Ascending aorta (tissue), 2 donors: ENCODE data around the gene CAPRIN2. TPM values are rescaled to one million over a fixed set of nuclear protein-coding genes. Genes with fewer than 3 reads are reported as not detected.

ENCODE experiments used
- DNase-seq, 2 donors: peaks; one replicate each; pipeline ENCODE4 v3.0.0-alpha.2; 2019; ENCODE audit warnings: low spot score in 2 of 2
- H3K27ac ChIP-seq, 2 donors: fragments of 200-600 bp; sonication (generic); one replicate each; pipeline ENCODE4 v1.5.1; 2016 to 2017; ENCODE audit warnings: mild to moderate bottlenecking in 1 of 2
- H3K27me3 ChIP-seq: fragments of 200-600 bp; sonication (generic); one replicate; pipeline ENCODE4 v1.5.1; 2017
- H3K36me3 ChIP-seq, 2 donors: fragments of 200-600 bp; sonication (generic); one replicate each; pipeline ENCODE4 v1.5.1; 2016
- H3K4me1 ChIP-seq, 2 donors: fragments of 200-600 bp; sonication (generic); one replicate each; pipeline ENCODE4 v1.5.1; 2016 to 2017; ENCODE audit warnings: mild to moderate bottlenecking in 1 of 2
- H3K4me3 ChIP-seq, 2 donors: fragments of 200-600 bp; sonication (generic); one replicate each; pipeline ENCODE4 v1.5.1; 2016 to 2017; ENCODE audit warnings: mild to moderate bottlenecking in 1 of 2
- H3K9me3 ChIP-seq, 2 donors: fragments of 200-600 bp; sonication (generic); one replicate each; pipeline ENCODE4 v1.5.1; 2016
- intact Hi-C: fragments of 100-400 bp; cut with DNase I; formaldehyde crosslinking; loops from one replicate; pipeline ENCODE4 v1.15.1; 2023
- total RNA-seq: library from RNA; depleted of rRNA; stranded (reverse); fragments of >200 nt; gene quantifications from one replicate; pipeline ENCODE4 v1.1.0, GENCODE V29; 2016
- TF ChIP-seq, protein P1 (sequence below), 3 experiments: fragments of 200-600 bp in 2 of 3; fragments of 450-650 bp in 1 of 3; sonication (generic) in 2 of 3; IDR thresholded peaks; one replicate each; pipeline ENCODE4 v1.5.1; 2016 to 2019; ENCODE audit warnings: antibody characterized with exemption in 3 of 3, mild to moderate bottlenecking in 1 of 3, moderate library complexity in 1 of 3

CAPRIN2 gene
- total RNA-seq, 1 donor from 2014 or later, result 20.6 TPM

- TF ChIP-seq, protein P1, sequence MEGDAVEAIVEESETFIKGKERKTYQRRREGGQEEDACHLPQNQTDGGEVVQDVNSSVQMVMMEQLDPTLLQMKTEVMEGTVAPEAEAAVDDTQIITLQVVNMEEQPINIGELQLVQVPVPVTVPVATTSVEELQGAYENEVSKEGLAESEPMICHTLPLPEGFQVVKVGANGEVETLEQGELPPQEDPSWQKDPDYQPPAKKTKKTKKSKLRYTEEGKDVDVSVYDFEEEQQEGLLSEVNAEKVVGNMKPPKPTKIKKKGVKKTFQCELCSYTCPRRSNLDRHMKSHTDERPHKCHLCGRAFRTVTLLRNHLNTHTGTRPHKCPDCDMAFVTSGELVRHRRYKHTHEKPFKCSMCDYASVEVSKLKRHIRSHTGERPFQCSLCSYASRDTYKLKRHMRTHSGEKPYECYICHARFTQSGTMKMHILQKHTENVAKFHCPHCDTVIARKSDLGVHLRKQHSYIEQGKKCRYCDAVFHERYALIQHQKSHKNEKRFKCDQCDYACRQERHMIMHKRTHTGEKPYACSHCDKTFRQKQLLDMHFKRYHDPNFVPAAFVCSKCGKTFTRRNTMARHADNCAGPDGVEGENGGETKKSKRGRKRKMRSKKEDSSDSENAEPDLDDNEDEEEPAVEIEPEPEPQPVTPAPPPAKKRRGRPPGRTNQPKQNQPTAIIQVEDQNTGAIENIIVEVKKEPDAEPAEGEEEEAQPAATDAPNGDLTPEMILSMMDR (IDR thresholded peaks at IDR 0.05), result no peak
- H3K36me3 ChIP-seq, result peaks cover 0 to 46% of the 10 kb centered on the region in 2 donors
These were observed 15.7 kb downstream of the CAPRIN2 start for GRCh38 chr12:30739020-30739419.

GRCh38 chr12:30732954-30733637 is 21.7 kb downstream of the CAPRIN2 start:
- intact Hi-C loops, result no loop called here
- TF ChIP-seq, protein P1 (IDR thresholded peaks at IDR 0.05), result no peak
- Histone ChIP-seq H3K9me3 (no peaks in the 10 kb centered on the region), H3K4me3 (no peak overlapping the region), H3K27ac (no peak overlapping the region), H3K36me3 (peaks cover 0 to 40% of the 10 kb centered on the region in 2 donors), H3K4me1 (no peaks in the 10 kb centered on the region), H3K27me3 (no peaks in the 10 kb centered on the region)
- no peak for DNase-seq

More at GRCh38 chr12:30739020-30739419, 15.7 kb downstream of the CAPRIN2 start:
- H3K27ac ChIP-seq, result no peak overlapping the region
- intact Hi-C loops, result no loop called here
- H3K4me1 ChIP-seq, result no peaks in the 10 kb centered on the region
- DNase-seq, result no peak
- no peak overlapping the region for H3K4me3 ChIP-seq
- H3K27me3 ChIP-seq, result no peaks in the 10 kb centered on the region
- no peaks in the 10 kb centered on the region for H3K9me3 ChIP-seq

- TF ChIP-seq, protein P1 (IDR thresholded peaks at IDR 0.05), result no peak
- H3K4me3 ChIP-seq, result no peak overlapping the region
- no peak overlapping the region for H3K27ac ChIP-seq
- no peaks in the 10 kb centered on the region for H3K27me3 ChIP-seq
- H3K36me3 ChIP-seq, result peaks cover 4 to 26% of the 10 kb centered on the region in 2 donors
- H3K4me1 ChIP-seq, result no peaks in the 10 kb centered on the region
- no peaks in the 10 kb centered on the region for H3K9me3 ChIP-seq
- intact Hi-C loops, result no loop called here
- no peak for DNase-seq
These were observed 24.7 kb downstream of the CAPRIN2 start for GRCh38 chr12:30730011-30730410.

- intact Hi-C loops, result no loop called here
- Histone ChIP-seq H3K4me1 (no peaks in the 10 kb centered on the region), H3K27me3 (no peaks in the 10 kb centered on the region), H3K4me3 (no peak overlapping the region), H3K27ac (no peak overlapping the region), H3K9me3 (no peaks in the 10 kb centered on the region), H3K36me3 (peaks cover 4 to 21% of the 10 kb centered on the region in 2 donors)
- TF ChIP-seq, protein P1 (IDR thresholded peaks at IDR 0.05), result no peak
- DNase-seq, result no peak
These were observed 25.2 kb downstream of the CAPRIN2 start for GRCh38 chr12:30729547-30729946.

GRCh38 chr12:30726647-30727046 is 28.1 kb downstream of the CAPRIN2 start:
- no peak overlapping the region for H3K4me3 ChIP-seq
- H3K9me3 ChIP-seq, result no peaks in the 10 kb centered on the region
- TF ChIP-seq, protein P1 (IDR thresholded peaks at IDR 0.05), result no peak
- no peaks in the 10 kb centered on the region for H3K27me3 ChIP-seq
- DNase-seq, result no peak
- no peak overlapping the region for H3K27ac ChIP-seq
- peaks cover 13 to 15% of the 10 kb centered on the region in 2 donors for H3K36me3 ChIP-seq
- no peaks in the 10 kb centered on the region for H3K4me1 ChIP-seq
- intact Hi-C loops, result no loop called here
